ENCODE results near the gene MCM3AP.
A peak's percentile ranks its signal among the peaks of the same experiment; 100 is the strongest.
"Not testable (repeated sequence)": the region's sequence is repeated elsewhere in the genome, so short reads cannot be mapped to it uniquely, and the experiment has no call there.

MCM3AP gene

DNA sequence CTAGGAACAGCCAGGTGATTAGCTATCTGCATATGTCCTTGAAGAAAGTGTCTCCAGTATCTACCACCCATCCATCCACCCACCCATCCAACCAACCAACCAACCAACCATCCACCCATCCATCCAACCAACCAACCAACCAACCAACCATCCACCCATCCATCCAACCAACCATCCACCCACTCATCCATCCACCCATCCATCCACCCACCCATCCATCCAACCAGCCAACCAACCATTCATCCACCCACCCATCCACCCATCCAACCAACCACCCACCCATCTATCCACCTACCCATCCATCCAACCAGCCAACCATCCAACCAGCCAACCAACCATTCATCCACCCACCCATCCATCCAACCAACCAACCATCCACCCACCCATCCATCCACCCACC is 26.2 kb upstream of the MCM3AP start:
- no peak for DNase-seq (ENCODE audit: low read depth)

DNA sequence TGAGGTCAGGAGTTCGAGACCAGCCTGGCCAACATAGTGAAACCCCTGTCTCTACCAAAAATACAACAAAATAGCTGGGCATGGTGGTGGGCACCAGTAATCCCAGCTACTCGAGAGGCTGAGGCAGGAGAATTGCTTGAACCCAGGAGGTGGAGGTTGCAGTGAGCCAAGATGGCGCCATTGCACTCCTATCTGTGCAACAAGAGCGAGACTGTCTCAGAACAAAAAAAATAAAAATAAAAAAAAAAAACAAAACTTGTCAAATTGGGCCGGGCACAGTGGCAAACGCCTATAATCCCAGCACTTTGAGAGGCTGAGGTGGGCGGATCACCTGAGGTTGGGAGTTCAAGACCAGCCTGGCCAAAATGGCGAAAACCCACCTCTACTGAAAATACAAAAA is 24.8 kb upstream of the MCM3AP start:
- DNase-seq (ENCODE audit: low read depth) = not testable (repeated sequence)

DNA sequence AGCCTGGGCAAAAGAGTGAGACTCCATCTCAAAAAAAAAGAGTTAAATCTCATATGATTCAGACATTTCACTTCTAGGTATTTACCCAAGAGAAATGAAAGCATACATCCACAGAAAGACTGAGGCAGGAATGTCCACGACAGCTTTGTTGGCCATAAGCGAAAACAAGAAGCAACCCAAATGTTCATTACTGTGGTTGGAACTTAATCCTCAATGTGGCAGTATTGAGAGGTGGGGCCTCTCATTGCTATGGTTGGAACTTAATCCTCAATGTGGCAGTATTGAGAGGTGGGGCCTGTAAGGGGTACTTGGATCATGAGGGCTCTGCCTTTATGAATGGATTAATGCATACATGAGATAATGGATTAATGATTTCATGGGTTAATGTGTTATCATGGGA is 23.0 kb upstream of the MCM3AP start:
- no peak for DNase-seq (ENCODE audit: low read depth)

DNA sequence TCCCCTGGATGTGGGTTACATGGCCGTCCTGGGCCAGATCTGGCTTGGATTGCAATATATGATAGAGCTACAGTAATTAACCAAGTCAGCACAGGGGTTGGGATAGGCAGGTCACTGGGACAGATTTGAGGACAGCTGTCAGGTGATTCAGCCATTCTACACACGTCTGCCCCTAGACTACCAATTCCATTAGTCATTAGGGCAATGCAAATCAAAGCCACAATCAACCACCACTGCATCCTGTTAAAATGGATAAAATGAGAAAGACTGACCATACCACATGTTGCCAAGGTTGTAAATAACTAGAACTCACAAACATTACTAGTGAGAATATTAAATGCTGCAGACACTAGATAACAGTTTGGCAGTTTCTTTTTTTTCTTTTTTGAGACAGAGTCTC is 22.2 kb upstream of the MCM3AP start:
- no peak for DNase-seq (ENCODE audit: low read depth)

DNA sequence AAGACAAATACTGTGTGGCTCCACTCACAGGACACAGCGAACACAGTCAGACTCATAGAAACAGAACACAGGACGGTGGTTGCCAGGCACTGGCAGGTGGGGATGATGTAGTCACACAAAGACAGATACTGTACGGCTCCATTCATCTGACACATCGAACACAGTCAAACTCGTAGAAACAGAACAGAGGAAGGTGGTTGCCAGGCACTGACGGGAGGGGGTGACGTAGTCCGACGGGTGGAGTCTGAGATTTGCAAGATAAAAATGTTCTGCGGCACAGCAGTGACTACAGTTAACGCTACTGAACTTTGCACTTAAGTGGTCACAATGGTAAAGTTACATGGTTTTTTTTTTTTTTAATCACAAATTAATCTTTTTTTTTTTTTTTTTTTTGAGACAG is 19.5 kb upstream of the MCM3AP start:
- DNase-seq (ENCODE audit: low read depth) = no peak

DNA sequence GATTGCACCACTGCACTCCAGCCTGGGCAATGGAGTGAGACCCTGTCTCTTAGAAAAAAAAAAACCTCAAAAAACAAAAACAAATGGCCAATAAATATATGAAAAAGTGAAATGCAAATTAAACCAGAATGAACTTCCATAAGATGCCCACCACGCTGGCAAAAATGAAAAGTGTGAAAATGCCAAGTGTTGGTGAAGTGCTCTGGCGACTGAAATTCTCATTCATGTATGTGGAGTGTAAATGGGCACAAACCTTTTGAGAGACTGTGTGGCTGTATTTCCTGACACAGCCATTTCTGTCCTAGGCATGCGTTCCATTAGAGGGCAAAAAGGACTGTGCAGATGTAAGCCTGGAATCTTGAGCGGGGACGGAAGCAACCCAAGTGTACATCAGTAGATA is 19.0 kb upstream of the MCM3AP start:
- DNase-seq (ENCODE audit: low read depth) = no peak

DNA sequence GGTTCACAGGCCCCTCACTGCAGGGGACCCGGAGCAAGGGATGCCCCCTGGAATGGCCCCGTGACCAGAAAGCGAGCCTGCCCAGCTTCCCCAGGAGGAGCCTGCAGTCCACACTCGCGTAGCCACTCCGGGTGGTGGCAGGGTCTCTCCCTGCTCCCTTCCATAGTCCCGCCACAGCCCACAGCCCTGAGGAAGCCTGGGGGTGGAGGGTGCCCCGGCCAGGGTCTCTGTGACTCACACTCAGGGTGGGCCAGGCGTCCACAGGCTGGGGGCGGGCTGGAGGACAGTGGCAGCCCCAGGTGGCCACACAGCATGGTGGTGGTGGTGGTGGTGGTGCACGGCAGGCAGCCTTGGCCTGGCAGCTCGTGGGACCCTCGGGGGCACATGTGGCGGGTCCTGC is 16.3 kb upstream of the MCM3AP start:
- no peak for DNase-seq (ENCODE audit: low read depth)

DNA sequence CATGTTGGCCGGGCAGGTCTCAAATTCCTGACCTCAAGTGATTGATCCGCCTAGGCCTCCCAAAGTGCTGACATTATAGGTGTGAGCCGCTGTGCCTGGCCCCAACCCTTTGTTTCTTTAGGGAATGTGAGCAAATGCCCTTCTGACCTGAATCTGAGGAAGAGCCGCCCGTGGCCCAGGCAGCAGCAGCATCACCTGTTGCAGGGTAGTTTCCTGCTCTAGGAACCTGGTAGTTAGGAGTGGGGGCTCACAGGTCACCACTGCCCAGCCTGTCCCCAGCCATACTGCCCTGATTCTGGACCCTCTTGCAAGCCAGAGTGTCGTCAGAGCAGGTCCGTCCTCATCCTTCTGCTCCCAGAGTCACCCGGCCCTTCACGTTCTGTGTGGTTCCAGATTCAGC is 13.8 kb upstream of the MCM3AP start:
- no peak for DNase-seq (ENCODE audit: low read depth)

DNA sequence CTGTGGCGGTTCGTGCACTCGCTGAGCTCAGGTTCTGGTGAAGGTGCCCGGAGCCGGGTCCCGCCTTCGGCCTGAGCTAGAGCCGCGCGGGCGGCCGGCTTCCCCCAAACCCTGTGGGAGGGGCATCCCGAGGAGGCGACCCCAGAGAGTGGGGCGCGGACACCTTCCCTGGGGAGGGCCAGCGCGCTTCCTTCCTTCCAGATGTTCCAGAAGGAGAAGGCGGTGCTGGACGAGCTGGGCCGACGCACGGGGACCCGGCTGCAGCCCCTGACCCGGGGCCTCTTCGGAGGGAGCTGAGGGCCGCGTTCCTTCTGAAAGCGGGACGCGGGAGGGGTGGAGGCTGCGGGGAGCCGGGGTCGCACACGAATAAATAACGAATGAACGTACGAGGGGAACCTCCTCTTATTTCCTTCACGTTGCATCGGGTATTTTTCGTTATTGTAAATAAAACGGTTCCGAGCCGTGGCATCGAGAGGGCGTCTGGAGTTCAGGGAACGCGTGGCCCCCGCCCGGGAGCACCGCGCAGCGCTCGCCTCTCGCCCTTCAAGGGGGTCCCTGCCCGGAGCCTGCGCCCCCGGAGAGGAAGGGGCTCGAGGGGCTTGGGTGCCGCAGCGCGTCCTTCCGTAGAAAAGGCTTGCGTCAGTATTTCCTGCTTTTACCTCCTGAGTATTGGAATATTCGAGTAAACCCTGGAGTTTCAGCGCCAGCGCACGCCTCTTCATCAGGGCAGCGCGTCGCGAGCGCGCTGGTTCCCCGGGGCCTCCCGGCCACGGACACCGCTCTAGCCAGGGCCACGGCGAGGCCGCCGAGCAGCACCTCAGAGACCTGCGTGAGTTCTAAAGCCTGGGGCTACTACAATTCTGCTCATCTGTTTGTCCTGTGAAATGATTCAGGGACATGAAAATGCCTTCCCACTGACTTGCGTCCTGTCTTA is 12.2 kb upstream of the MCM3AP start:
- DNase-seq (ENCODE audit: low read depth) = no peak

DNA sequence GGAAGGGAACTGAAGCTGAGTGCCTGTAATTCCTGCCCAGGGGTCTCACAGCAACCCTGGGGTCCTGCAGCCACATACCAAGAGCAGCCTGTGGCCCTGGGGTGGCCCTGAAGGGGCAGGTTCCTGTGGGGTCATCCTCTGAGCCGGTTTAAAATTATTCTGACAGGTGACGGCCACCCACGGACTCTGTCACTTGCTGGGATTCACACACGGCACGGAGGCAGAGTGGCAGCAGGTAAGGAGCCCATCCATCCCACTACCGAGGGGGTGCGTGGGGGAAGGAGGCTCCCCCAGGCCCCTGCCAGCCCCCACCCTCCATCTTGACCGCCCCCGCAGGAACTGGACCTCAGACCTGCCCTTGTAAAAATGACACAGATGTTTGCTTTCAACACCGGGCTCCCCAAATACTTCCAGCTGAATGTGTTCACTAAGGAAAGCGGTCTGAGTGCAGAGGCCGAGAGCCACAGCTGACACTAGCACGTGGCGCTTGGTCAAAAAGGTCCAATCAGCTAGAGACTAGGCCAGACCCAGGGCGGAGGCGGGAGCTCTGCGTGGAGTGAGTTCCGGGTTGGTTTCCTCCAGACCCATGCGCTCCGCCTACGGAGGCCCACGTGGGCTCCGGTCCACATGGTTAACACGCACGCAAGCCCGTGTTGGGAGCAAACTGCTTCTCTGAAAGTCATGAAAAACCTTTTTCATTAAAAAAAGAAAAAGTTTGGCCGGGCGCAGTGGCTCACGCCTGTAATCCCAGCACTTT is 10.8 kb upstream of the MCM3AP start:
- no peak for DNase-seq (ENCODE audit: low read depth)

DNA sequence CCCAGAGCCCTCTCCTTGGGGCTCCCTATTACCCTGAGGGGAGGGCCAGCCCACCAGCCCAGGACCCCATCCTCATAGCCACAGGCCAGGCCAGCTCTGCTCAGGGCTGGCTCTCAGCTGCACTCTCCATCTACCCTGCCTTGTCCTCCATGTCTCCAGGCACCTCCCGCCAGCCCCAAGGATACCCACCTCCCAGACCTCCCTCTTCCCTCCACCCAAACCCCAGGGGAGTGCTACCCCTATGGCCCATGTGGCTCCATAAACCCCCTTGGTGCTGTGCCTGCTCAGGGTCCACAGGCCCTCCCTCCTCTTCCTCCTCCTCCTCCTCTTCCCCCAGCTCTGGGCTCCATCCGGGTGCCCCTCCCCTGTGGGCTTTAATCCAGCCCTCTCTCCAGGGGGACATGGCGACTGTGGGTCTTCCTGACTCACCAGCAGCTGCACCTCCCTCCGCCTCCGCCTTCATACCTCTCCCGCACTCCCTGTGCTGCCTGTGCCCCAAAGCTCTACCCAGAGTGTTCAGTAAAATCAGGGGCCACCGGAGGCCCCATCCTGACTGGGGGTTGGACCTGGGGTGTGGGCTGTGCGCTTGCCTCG is 9.9 kb upstream of the MCM3AP start:
- DNase-seq (ENCODE audit: low read depth) = no peak

DNA sequence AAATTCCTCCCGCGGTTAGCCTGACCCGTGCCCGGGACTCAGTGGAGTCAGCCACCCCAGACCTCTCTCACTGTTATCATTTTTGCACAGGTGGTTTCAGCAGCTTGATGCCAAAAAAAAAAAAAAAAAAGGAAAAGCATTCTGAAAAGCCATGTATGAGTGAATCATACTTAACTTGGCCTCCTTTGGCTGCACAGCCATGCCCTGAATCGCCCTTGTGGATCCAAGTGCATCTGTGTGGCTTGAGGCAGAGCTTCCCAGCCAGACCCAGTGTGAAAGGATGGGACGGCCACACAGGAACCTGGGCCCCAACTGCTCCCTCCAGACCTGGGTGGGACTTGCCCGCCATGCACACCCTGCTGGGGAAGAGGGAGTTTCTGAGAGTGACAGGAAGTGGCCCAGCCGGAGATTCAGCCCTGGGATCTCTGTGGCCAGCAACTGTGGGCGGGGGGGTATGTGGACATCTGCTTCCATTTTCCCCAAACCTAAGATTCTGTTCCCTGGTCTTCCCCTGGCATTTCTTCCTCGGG is 9.3 kb upstream of the MCM3AP start:
- DNase-seq (ENCODE audit: low read depth) = no peak

DNA sequence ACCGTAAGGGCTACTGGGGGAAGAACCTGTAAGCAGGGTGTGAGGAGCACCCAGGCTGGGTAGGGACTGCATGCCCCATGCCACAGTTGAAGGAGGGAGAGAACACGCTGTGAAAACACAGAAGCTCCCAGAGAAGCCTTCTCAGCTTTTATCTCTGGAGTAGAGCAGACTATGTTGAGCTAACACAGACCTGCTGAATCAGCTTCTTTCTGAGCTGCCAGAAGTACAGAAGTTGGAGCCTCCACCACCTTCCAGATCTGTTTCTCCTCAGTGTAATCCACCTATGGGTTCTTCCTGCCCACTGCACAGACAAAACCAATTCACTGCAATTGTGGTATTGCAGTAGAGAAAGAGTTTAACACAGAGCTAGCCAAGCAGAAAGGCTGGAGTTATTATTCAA is 6.2 kb upstream of the MCM3AP start:
- DNase-seq (ENCODE audit: low read depth) = no peak

DNA sequence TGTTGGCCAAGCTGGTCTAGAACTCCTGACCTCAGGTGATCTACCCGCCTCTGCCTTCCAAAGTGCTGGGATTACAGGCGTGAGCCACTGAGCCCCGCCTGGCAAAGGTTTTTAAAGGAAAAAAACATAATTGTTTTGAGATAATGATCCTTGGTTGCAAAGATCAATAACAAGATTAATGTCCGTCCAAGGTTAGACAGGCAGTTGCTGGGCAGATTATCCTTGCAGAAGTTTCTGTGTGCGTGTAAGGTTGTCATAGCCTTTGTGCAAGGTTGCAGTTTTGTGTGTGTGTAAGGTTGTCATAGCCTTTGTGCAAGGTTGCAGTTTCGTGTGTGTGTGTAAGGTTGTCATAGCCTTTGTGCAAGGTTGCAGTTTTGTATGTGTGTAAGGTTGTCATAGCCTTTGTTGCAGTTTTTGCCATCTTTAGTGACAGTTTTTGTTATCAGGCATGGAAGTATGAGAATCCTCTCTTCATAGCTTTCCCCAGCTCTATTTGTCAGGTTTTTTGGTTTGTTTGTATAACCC is 4.3 kb upstream of the MCM3AP start:
- DNase-seq (ENCODE audit: low read depth) = no peak

DNA sequence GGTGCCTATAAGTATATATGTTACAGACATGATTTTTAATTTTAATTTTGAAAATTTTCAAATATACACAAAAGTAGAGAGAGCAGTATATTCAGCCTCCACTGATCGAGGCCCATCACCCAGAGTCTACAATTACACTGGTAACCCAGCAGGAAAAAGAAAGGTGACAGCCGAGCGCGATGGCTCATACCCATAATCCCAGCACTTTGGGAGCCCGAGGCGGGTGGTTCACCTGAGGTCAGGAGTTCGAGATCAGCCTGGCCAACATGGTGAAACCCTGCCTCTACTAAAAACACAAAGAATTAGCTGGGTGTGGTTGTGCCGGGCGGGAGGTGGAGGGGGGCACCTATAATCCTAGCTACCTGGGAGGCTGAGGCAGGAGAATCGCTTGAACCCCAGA is 2.1 kb upstream of the MCM3AP start:
- no peak for DNase-seq (ENCODE audit: low read depth)

DNA sequence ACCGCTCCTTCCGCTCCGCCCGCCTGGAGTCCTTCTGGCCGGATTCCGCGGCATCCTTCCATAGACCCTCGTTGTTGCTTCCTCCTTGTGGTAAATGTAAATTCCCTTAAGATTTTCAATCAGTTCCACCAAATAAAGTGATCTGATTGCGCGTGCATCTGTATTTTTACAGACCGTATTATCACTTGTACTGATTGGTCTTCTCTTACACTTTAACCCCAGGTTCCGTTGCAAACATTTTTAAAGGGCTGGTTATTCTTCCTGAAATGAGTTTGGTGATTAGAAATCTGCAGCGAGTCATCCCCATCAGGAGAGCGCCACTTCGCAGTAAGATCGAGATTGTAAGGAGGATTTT is 1.2 kb upstream of the MCM3AP start:
- no peak for DNase-seq (ENCODE audit: low read depth)

DNA sequence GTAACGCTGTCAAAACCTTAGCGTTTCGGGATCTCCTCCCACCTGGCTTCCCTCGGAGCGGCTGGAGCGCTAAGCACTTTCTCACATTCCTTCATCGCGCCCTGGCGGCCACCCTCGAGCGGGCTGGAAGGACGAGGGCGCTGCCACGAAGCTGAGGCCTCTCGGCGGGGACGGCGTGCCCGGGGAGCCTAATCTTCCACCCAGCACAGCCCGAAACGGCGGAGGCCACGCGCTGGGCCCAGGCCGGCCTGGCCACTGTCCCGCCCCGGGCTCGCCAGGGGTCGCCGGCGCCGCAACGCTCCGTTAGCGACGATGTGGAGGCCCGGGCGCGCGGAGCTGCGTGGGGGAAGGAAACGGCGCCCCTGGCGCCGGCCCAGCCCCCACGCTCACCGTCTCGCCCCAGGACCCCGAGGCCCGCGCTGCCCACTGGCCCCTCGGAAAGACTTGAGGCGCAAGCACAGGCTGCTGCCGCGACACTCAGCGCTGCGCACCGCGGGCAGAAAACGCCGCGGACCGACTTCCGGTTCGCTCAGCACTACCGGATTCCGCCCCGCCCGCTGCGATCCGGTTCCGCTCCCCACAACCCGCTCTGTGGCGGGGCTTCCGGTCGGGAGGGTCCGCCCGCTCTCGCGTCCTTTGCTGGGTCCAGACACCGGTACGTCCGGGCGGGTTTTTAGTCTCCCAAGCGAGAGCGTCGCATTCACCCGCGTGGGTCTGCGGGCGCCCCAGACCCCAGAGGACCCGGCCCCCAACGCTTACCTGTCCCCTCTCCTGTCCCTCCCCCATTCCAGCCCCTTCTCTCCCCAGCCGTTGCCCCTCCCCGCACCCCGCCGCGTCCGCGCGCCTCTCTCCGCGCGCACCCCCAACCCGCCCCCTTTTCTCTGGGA is 593 bp upstream of the MCM3AP start, which contains the start of gene YBEY:
Gene YBEY (plus strand): TSS at position 582 of the 887 bp plus-strand sequence. CDS start 572 bp downstream, outside the sequence.
- DNase-seq (ENCODE audit: low read depth) = peak; percentile 58

DNA sequence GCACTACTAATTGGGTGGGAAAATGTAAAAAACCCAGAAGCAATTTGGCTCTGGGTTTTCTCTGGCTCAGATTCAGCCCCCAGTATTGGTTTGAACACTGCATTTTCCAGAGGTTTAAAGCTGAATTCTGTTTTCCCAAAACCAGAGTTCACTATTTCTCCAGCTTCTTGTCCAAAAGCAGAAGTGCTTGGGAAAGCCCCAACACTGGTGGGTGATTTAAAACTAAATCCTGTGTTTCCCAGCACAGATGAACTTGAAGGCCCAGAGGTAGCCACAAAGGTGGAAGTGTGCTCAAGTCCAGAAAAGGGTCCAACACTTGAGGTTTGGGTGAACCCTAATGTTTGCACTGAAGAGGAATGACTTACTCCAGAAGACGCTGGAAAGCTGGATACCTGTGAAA is 678 bp downstream of the MCM3AP start:
- DNase-seq (ENCODE audit: low read depth) = no peak

DNA sequence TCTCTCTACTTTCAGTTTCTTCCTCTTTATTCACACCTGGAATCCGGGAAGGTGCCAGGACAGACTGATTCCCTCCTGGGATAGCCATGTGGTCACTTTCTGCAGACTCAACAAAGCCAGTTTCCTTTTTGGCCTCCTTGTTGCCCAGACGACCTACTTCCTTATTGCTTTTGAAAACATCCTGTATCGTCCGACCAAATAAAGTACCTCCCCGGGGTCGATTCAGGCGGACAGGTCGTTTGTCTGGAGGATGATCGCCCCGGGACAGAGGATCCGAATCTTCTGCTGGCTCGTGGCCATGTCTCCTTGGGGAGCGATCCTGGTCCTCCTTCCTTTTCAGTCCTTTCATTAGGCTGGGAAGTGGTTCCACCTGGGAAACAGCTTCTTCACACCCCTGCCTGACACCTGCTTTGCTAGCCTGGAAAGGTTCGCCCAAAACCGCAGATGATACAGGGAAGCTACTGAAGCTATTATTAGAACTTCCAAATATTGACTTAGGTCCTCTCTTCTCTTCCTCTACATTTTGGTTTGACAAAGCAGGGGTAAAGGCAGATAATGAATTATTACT is 1.2 kb downstream of the MCM3AP start:
- DNase-seq (ENCODE audit: low read depth) = no peak

DNA sequence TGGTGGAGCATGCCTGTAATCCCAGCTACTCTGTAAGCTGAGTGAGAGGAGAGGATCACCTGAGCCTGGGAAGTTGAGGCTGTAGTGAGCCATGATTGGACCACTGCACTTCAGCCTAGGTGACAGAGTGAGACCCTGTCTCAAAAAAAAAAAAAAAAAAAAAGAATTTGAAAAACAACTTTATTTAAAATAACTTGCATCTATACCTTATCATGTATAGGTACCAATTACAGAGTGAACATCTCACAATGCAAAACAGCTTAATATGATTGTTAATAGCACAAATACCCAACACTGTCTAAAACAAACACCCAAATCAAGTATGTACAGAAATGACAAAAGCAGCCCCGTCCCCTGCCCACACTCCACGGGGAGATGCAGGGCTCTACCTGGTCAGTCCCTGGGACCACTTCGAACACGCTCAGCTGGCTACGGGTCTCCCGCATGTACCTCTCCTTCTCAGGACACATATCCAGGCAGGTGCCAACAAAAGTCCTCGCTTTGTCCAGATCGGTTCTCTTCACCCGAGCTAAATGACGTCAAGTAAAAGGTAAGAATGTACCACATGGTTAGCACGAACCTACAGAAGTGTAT is 10.5 kb downstream of the MCM3AP start:
- DNase-seq (ENCODE audit: low read depth) = no peak

DNA sequence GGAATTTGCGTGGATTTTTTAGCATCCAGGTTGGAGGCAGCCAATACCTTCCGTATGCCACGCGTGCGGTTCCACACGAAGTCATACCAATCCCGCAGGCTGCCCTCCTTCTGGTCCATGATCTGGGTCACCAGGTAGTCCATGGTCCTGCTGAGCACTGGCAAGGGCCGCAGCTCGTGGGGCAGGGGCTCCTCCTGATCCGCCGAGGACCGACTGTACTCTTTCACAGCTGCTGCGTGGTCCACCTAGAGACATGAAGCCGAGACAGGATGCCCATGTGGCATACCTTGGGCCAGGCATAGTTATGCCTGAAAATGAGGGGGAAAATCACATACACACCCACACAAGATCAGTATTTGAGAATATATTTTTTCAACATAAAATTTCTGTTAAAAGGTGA is 12.1 kb downstream of the MCM3AP start:
- DNase-seq (ENCODE audit: low read depth) = no peak

Measured in stimulated activated CD8-positive, alpha-beta memory T cell treated with anti-CD3 and anti-CD28 coated beads, Interleukin-15, amount 100 ng/mL, for 1 hour (primary cell).